A549 (cell line): ENCODE results near the gene KCNMA1. TPM values are rescaled to one million over a fixed set of nuclear protein-coding genes. Genes with fewer than 3 reads are reported as not detected.
A peak's percentile ranks its signal among the peaks of the same experiment; 100 is the strongest.

Source experiments
- ATAC-seq, 2 experiments: fragments of 200-7000 bp in 1 of 2; fragments of >200 bp in 1 of 2; cut with Nextera tagmentation in 1 of 2; cut with Tn5 transposase in 1 of 2; 3 replicates each; pipeline versions ENCODE4 v1.8.0 to v1.9.1; 2018 to 2020; ENCODE audit warnings: mild to moderate bottlenecking in 1 of 2, moderate library complexity in 1 of 2
- CTCF ChIA-PET: fragments of 300-600 bp; sonication (Branson Sonifier 250); formaldehyde crosslinking; extraction: SDS; loops from one replicate; lab custom pipeline; 2021; ENCODE audit warnings: antibody characterized with exemption, inconsistent platforms; lab: Yijun Ruan, JAX
- POLR2A ChIA-PET: fragments of 350-600 bp; formaldehyde crosslinking; extraction: SDS; loops from one replicate; lab custom pipeline; 2021; ENCODE audit warnings: antibody characterized with exemption, inconsistent platforms; lab: Yijun Ruan, JAX
- DNase-seq, 2 experiments: peaks; one replicate each; pipeline versions ENCODE4 v3.0.0 to v3.0.0-alpha.2; 2011 to 2016; ENCODE audit warnings: low read depth in 1 of 2, low spot score in 1 of 2
- FAIRE-seq: peaks from 2 replicates; lab custom pipeline; 2011; peaks lifted over from hg19 to GRCh38; lab: Jason Lieb, UNC
- H3K27ac ChIP-seq, 2 experiments: fragments of >200 bp; sonication (Bioruptor Twin); formaldehyde crosslinking; 3 replicates each; pipeline ENCODE4 v1.5.1; 2016 to 2017
- H3K4me1 ChIP-seq: fragments of >200 bp; sonication (Bioruptor Twin); formaldehyde crosslinking; 3 replicates; pipeline ENCODE4 v1.6.1; 2016
- H3K4me2 ChIP-seq: fragments of >200 bp; sonication (Bioruptor Twin); formaldehyde crosslinking; 3 replicates; pipeline ENCODE4 v1.6.1; 2016
- H3K4me3 ChIP-seq: fragments of >200 bp; sonication (Bioruptor Twin); formaldehyde crosslinking; 3 replicates; pipeline ENCODE4 v1.5.1; 2016
- H3K9me3 ChIP-seq: fragments of >200 bp; sonication (Bioruptor Twin); formaldehyde crosslinking; 3 replicates; pipeline ENCODE4 v1.6.1; 2016
- CEBPB ChIP-seq, 2 experiments: fragments of >200 bp in 1 of 2; sonication (Bioruptor Twin) in 1 of 2; formaldehyde crosslinking in 1 of 2; IDR thresholded peaks; 2 replicates each; pipeline ENCODE4 v1.6.1; 2012 to 2016
- E2F6 ChIP-seq: IDR thresholded peaks from 2 replicates; pipeline ENCODE4 v1.6.1; 2012; ENCODE audit warnings: low read depth, borderline replicate concordance
- EP300 ChIP-seq, 2 experiments: fragments of >200 bp; sonication (Bioruptor Twin); formaldehyde crosslinking; IDR thresholded peaks; 2 replicates in 1 of 2; 3 replicates in 1 of 2; pipeline ENCODE4 v1.6.1; 2016 to 2017
- HDAC2 ChIP-seq: fragments of 200-600 bp; sonication (generic); IDR thresholded peaks from 2 replicates; pipeline ENCODE4 v1.6.1; 2016
- HES2 ChIP-seq: fragments of >200 bp; sonication (Bioruptor Twin); formaldehyde crosslinking; IDR thresholded peaks from 2 replicates; pipeline ENCODE4 v1.6.1; 2016
- HEYL ChIP-seq: fragments of 250-450 bp; sonication (Bioruptor Pico); IDR thresholded peaks from 2 replicates; pipeline ENCODE4 v1.8.0; 2021; ENCODE audit warnings: mild to moderate bottlenecking, moderate library complexity
- HOXA7 ChIP-seq: fragments of 250-450 bp; sonication (Bioruptor Pico); IDR thresholded peaks from 2 replicates; pipeline ENCODE4 v1.5.0; 2020; ENCODE audit warnings: mild to moderate bottlenecking, moderate library complexity
- HOXB5 ChIP-seq: fragments of 250-450 bp; sonication (Bioruptor Pico); IDR thresholded peaks from 2 replicates; pipeline ENCODE4 v1.5.0; 2020; ENCODE audit warnings: mild to moderate bottlenecking, moderate library complexity
- KDM1A ChIP-seq: fragments of 200-600 bp; sonication (generic); IDR thresholded peaks from 2 replicates; pipeline ENCODE4 v1.6.1; 2016; ENCODE audit warnings: low read depth, mild to moderate bottlenecking
- MAFK ChIP-seq: fragments of 450-650 bp; IDR thresholded peaks from 2 replicates; pipeline ENCODE4 v1.6.1; 2014; ENCODE audit not compliant: partially characterized antibody
- MAX ChIP-seq: IDR thresholded peaks from 2 replicates; pipeline ENCODE4 v1.6.1; 2012
- PBX3 ChIP-seq: IDR thresholded peaks from 2 replicates; pipeline ENCODE4 v1.6.1; 2012
- PHF8 ChIP-seq: fragments of 200-600 bp; sonication (generic); IDR thresholded peaks from 2 replicates; pipeline ENCODE4 v1.6.1; 2016; ENCODE audit warnings: low read depth, mild to moderate bottlenecking, antibody characterized with exemption, moderate library complexity, borderline replicate concordance
- RNF2 ChIP-seq: fragments of 200-600 bp; sonication (generic); IDR thresholded peaks from 2 replicates; pipeline ENCODE4 v1.6.1; 2016; ENCODE audit warnings: low read depth, mild to moderate bottlenecking, antibody characterized with exemption, moderate library complexity, borderline replicate concordance
- SMC3 ChIP-seq: fragments of >200 bp; sonication (Bioruptor Twin); formaldehyde crosslinking; IDR thresholded peaks from 3 replicates; pipeline ENCODE4 v1.6.1; 2018; ENCODE audit warnings: inconsistent platforms
- SREBF2 ChIP-seq: fragments of 450-650 bp; IDR thresholded peaks from 2 replicates; pipeline ENCODE4 v1.6.1; 2014; ENCODE audit warnings: mild to moderate bottlenecking, moderate library complexity
- ZFP36 ChIP-seq: fragments of 450-650 bp; IDR thresholded peaks from 2 replicates; pipeline ENCODE4 v1.6.1; 2014; ENCODE audit warnings: borderline replicate concordance; ENCODE audit not compliant: partially characterized antibody
- ZNF302 ChIP-seq: fragments of 250-450 bp; sonication (Bioruptor Pico); IDR thresholded peaks from 2 replicates; pipeline ENCODE4 v1.9.0; 2021; ENCODE audit warnings: inconsistent platforms, mild to moderate bottlenecking, moderate library complexity
- WGBS: methylation state at CpG from one replicate; pipeline ENCODE4 v1.1.6; 2017; ENCODE audit errors: missing lambda C conversion rate; 5-methylcytosine and 5-hydroxymethylcytosine counted together
- polyA plus RNA-seq, 4 experiments: library from polyadenylated mRNA; depleted of rRNA in 3 of 4; stranded (reverse); fragments of >200 nt; fragmentation: RNase III in 1 of 4; extraction: RNeasy Plus Mini Kit Qiagen cat#74134 plus additional on column Dnase treatment in 1 of 4; gene quantifications; 2 replicates in 3 of 4; 3 replicates in 1 of 4; pipeline ENCODE4 v1.2.3, GENCODE V29; 2011 to 2017
- TF ChIP-seq, protein P1 (sequence below): fragments of 250-450 bp; sonication (Bioruptor Pico); IDR thresholded peaks from 2 replicates; pipeline ENCODE4 v1.5.0; 2021; ENCODE audit warnings: mild to moderate bottlenecking, moderate library complexity, borderline replicate concordance
- TF ChIP-seq, protein P2 (sequence below): fragments of 150-350 bp; IDR thresholded peaks from 2 replicates; pipeline ENCODE4 v1.6.1; 2014; ENCODE audit warnings: low read depth, mild to moderate bottlenecking, low read length

Gene KCNMA1
- polyA plus RNA-seq, 2 of the 4 experiments (the other 2 are of a cell fraction) = 14.9 to 30.6 TPM

DNA sequence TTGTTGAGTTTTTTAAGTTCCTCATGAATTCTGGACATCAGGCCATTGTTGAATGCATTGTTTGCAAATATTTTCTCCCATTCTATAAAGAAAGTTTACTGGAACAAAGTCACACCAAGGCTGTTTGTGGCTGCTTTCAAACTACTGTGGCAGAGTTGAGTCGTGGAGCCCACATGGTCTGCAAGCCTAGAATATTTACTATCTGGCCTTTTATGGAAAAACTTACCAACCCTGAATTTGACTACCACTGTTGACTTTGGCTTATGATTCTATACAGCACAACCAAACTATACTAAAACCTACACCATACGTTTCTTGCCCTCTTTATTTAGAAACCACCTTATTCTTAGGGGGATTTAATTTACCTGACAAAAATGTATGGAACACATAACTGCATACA is 239.1 kb downstream of the KCNMA1 start:
- no peak for ATAC-seq
- no peaks in the 10 kb centered on the region for H3K9me3 ChIP-seq
- 72% methylated on average over 2 of the region's 2 CpGs for WGBS
- ChIA-PET POLR2A (no interaction called here), CTCF (no interaction called here)
- no peak overlapping the region for H3K27ac ChIP-seq
- TF ChIP-seq HDAC2 = no peak
- no peak for TF ChIP-seq PHF8
- no peak for TF ChIP-seq PBX3
- TF ChIP-seq, protein P1, sequence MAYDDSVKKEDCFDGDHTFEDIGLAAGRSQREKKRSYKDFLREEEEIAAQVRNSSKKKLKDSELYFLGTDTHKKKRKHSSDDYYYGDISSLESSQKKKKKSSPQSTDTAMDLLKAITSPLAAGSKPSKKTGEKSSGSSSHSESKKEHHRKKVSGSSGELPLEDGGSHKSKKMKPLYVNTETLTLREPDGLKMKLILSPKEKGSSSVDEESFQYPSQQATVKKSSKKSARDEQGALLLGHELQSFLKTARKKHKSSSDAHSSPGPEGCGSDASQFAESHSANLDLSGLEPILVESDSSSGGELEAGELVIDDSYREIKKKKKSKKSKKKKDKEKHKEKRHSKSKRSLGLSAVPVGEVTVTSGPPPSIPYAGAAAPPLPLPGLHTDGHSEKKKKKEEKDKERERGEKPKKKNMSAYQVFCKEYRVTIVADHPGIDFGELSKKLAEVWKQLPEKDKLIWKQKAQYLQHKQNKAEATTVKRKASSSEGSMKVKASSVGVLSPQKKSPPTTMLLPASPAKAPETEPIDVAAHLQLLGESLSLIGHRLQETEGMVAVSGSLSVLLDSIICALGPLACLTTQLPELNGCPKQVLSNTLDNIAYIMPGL = no peak
- TF ChIP-seq E2F6 = no peak
- no peak for TF ChIP-seq HEYL
- TF ChIP-seq HOXA7 (CRISPR knock-in tag) = no peak
- TF ChIP-seq, protein P2, sequence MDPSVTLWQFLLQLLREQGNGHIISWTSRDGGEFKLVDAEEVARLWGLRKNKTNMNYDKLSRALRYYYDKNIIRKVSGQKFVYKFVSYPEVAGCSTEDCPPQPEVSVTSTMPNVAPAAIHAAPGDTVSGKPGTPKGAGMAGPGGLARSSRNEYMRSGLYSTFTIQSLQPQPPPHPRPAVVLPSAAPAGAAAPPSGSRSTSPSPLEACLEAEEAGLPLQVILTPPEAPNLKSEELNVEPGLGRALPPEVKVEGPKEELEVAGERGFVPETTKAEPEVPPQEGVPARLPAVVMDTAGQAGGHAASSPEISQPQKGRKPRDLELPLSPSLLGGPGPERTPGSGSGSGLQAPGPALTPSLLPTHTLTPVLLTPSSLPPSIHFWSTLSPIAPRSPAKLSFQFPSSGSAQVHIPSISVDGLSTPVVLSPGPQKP = no peak
- no peak for TF ChIP-seq KDM1A
- no peak for TF ChIP-seq CEBPB (IDR thresholded peaks at IDR 0.05)
- TF ChIP-seq RNF2 = no peak
- no peak for TF ChIP-seq SREBF2
- TF ChIP-seq HES2 = no peak
- TF ChIP-seq HOXB5 = no peak
- no peak for TF ChIP-seq MAX
- no peak for TF ChIP-seq EP300 (IDR thresholded peaks at IDR 0.05)
- no peak for TF ChIP-seq ZNF302 (CRISPR knock-in tag)
- TF ChIP-seq ZFP36 = no peak
- TF ChIP-seq SMC3 = no peak
- FAIRE-seq = no peak
- no peak overlapping the region for H3K4me2 ChIP-seq
- DNase-seq = no peak
- H3K4me1 ChIP-seq = peaks cover 2% of the 10 kb centered on the region
- no peak overlapping the region for H3K4me3 ChIP-seq

DNA sequence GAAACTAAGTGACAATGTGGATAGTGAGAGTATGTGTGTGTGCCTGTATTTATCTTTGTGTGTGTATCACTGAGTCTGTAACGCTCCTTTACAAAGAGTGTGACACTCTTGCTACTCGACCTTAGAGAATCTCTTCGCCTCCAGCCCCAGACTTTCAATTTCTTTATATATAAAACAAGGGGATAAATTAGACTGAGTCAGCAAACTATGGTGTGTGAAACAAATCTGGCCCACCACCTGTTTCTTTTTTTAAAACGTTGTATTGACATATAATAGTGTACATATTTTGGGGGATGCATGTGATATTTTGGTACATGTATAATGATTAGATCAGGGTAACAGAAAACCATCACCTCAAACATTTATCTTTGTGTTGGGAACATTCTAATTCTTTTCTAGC is 240.5 kb downstream of the KCNMA1 start:
- FAIRE-seq = no peak
- peak; percentile 63 for TF ChIP-seq MAFK
- no peak for TF ChIP-seq HEYL
- TF ChIP-seq, all 56 proteins: peak for 1
- Histone ChIP-seq H3K27ac (0 out of 6 replicates have a peak overlapping the region, but pooled peaks of 1 of the 2 experiments have one; percentile 18), H3K9me3 (no peaks in the 10 kb centered on the region), H3K4me1 (peaks cover 17% of the 10 kb centered on the region), H3K4me3 (no peak overlapping the region), H3K4me2 (no peak overlapping the region)
- POLR2A ChIA-PET = no interaction called here
- 68% methylated on average over 4 of the region's 4 CpGs for WGBS
- DNase-seq (no peak), ATAC-seq (no peak)
- CTCF ChIA-PET = interaction anchor here (1.2 kb wide), 1 partner anchor 315 kb away, joined by 3 read pairs; no protein-coding TSS in a partner anchor
